K562 (cell line): ENCODE results near the gene SAT1. TPM values are rescaled to one million over a fixed set of nuclear protein-coding genes. Genes with fewer than 3 reads are reported as not detected.

Experiments
- ATF1 ChIP-seq, 2 experiments: fragments of 450-650 bp in 1 of 2; IDR thresholded peaks; 2 replicates each; pipeline ENCODE4 v1.6.1; 2016; ENCODE audit warnings: missing compliant biosample characterization in 1 of 2, missing genetic modification characterization in 1 of 2
- ATF6 ChIP-seq: sonication (generic); formaldehyde crosslinking; IDR thresholded peaks from 2 replicates; pipeline ENCODE4 v1.4.0; 2020; ENCODE audit warnings: mild to moderate bottlenecking, missing genetic modification reagents
- BCOR ChIP-seq: fragments of 450-650 bp; IDR thresholded peaks from 2 replicates; pipeline ENCODE4 v1.6.1; 2016
- CCNT2 ChIP-seq: IDR thresholded peaks from 2 replicates; pipeline ENCODE4 v1.6.1; 2011; ENCODE audit warnings: borderline replicate concordance, low read depth, mild to moderate bottlenecking, moderate library complexity, mixed read lengths, low read length; ENCODE audit not compliant: insufficient read length; ENCODE audit errors: extremely low read depth
- CREB1 ChIP-seq, 2 experiments: sonication (generic) in 1 of 2; formaldehyde crosslinking in 1 of 2; IDR thresholded peaks; 2 replicates each; pipeline versions ENCODE4 v1.6.1 to v1.8.0; 2012 to 2022; ENCODE audit warnings: inconsistent platforms in 1 of 2, mild to moderate bottlenecking in 1 of 2, missing genetic modification reagents in 1 of 2, moderate library complexity in 1 of 2
- CXXC5 ChIP-seq: fragments of 250-450 bp; sonication (Bioruptor Pico); IDR thresholded peaks from 2 replicates; pipeline ENCODE4 v1.8.0; 2022; ENCODE audit warnings: inconsistent platforms, mild to moderate bottlenecking, moderate library complexity
- DPF2 ChIP-seq: fragments of 450-650 bp; IDR thresholded peaks from 2 replicates; pipeline ENCODE4 v1.6.1; 2016
- EP400 ChIP-seq: fragments of 450-650 bp; IDR thresholded peaks from 2 replicates; pipeline ENCODE4 v1.6.1; 2017; ENCODE audit warnings: antibody characterized with exemption, mild to moderate bottlenecking, moderate library complexity
- FOXK2 ChIP-seq, 2 experiments: fragments of 450-650 bp; IDR thresholded peaks in 1 of 2; conservative IDR thresholded peaks in 1 of 2; 2 replicates each; pipeline ENCODE4 v1.6.1; 2016; ENCODE audit warnings: low read depth in 2 of 2, mild to moderate bottlenecking in 1 of 2
- GABPA ChIP-seq: fragments of 200-800 bp; sonication (Bioruptor generic); conservative IDR thresholded peaks from 2 replicates; pipeline ENCODE4 v1.6.1; 2016; ENCODE audit warnings: low read depth, missing genetic modification characterization, missing compliant biosample characterization
- HDAC2 ChIP-seq: fragments of 450-650 bp; IDR thresholded peaks from 2 replicates; pipeline ENCODE4 v1.6.1; 2016; ENCODE audit warnings: mild to moderate bottlenecking
- MTA1 ChIP-seq: fragments of 450-650 bp; IDR thresholded peaks from 2 replicates; pipeline ENCODE4 v1.6.1; 2017; ENCODE audit warnings: borderline replicate concordance
- MXI1 ChIP-seq: IDR thresholded peaks from 2 replicates; pipeline ENCODE4 v1.6.1; 2011; ENCODE audit warnings: low read depth, mild to moderate bottlenecking, improper control_type of control experiment, low read length
- NBN ChIP-seq: fragments of 450-650 bp; IDR thresholded peaks from 2 replicates; pipeline ENCODE4 v1.6.1; 2016; ENCODE audit warnings: low read depth, mild to moderate bottlenecking
- NCOA2 ChIP-seq, 2 experiments: fragments of 450-650 bp; IDR thresholded peaks; 2 replicates each; pipeline ENCODE4 v1.6.1; 2018; ENCODE audit warnings: mild to moderate bottlenecking in 2 of 2, moderate library complexity in 1 of 2; ENCODE audit not compliant: partially characterized antibody in 2 of 2
- NR2C2 ChIP-seq, 2 experiments: fragments of 200-800 bp in 1 of 2; sonication (Bioruptor generic) in 1 of 2; sonication (generic) in 1 of 2; formaldehyde crosslinking in 1 of 2; IDR thresholded peaks; 2 replicates each; pipeline versions ENCODE4 v1.6.1 to v1.8.0; 2016 to 2022; ENCODE audit warnings: mild to moderate bottlenecking in 1 of 2, missing compliant biosample characterization in 1 of 2, missing genetic modification characterization in 1 of 2, missing genetic modification reagents in 1 of 2
- POLR2G ChIP-seq: fragments of 200-400 bp; formaldehyde crosslinking; IDR thresholded peaks from 2 replicates; pipeline ENCODE4 v1.6.1; 2017; ENCODE audit warnings: low read depth, mild to moderate bottlenecking, antibody characterized with exemption, low read length, moderate library complexity
- TAF9B ChIP-seq: fragments of 450-650 bp; IDR thresholded peaks from 2 replicates; pipeline ENCODE4 v1.6.1; 2018; ENCODE audit warnings: mild to moderate bottlenecking; ENCODE audit not compliant: partially characterized antibody
- TEAD1 ChIP-seq, 2 experiments: fragments of 450-650 bp in 1 of 2; sonication (generic) in 1 of 2; formaldehyde crosslinking; IDR thresholded peaks; 2 replicates each; pipeline versions ENCODE4 v1.4.0 to v1.8.0; 2020 to 2022; ENCODE audit warnings: mild to moderate bottlenecking in 2 of 2, missing genetic modification reagents in 1 of 2
- UBTF ChIP-seq, 2 experiments: IDR thresholded peaks; 2 replicates each; pipeline ENCODE4 v1.6.1; 2012; ENCODE audit warnings: improper control_type of control experiment in 2 of 2, low read depth in 2 of 2, low read length in 2 of 2, borderline replicate concordance in 1 of 2
- polyA plus RNA-seq, 8 experiments: library from polyadenylated mRNA; depleted of rRNA in 4 of 8; stranded (reverse) in 5 of 8; unstranded in 3 of 8; fragments of >200 nt; fragmentation: Nextera tagmentation in 2 of 8; fragmentation: Illumina TruSeq in 1 of 8; extraction: Ambion mirVana in 2 of 8; extraction: Trizol in 1 of 8; gene quantifications; 2 replicates each; pipeline versions ENCODE4 v1.2.1 to v1.2.3, GENCODE V29; 2011 to 2014; ENCODE audit warnings: inconsistent platforms in 1 of 8, missing spikeins in 1 of 8
- total RNA-seq, 7 experiments: library from RNA; depleted of rRNA in 6 of 7; stranded (reverse); fragments of >200 nt in 6 of 7; fragmentation: Illumina TruSeq in 2 of 7; extraction: Trizol in 2 of 7; gene quantifications; 2 replicates each; pipeline versions ENCODE4 v1.2.1 to v1.2.3, GENCODE V29; 2011 to 2021; ENCODE audit warnings: low replicate concordance in 1 of 7

The SAT1 gene
- total and polyA plus RNA-seq, 9 of the 15 experiments (the other 6 are each of a cell fraction or from before 2014, with no cell fraction given), result 47.4 to 194 (median 74.1) TPM

- no peak for TF ChIP-seq NCOA2 (IDR thresholded peaks at IDR 0.05; ENCODE audit: partially characterized antibody in 2 of 2)
- TF ChIP-seq ATF6 (CRISPR knock-in tag), result 0 out of 2 replicates have a peak, but pooled peaks have one; percentile 44
- no peak for TF ChIP-seq MTA1
- 0 out of 2 replicates have a peak, but pooled peaks have one; percentile 11 for TF ChIP-seq MXI1
- TF ChIP-seq DPF2, result peak; percentile 15; the same call in 1 of the 2 replicates
- TF ChIP-seq FOXK2 (conservative IDR thresholded peaks at IDR 0.05 in 1 of 2, IDR thresholded peaks at IDR 0.05 in 1 of 2; ENCODE audit: low read depth in 2 of 2), result peak; percentile 55 to 90; a peak in 3 of 4 replicates
- TF ChIP-seq HDAC2, result 0 out of 2 replicates have a peak, but pooled peaks have one; percentile 29
- 0 out of 4 replicates have a peak, but pooled peaks of 1 of the 2 experiments have one; percentile 35 for TF ChIP-seq UBTF (IDR thresholded peaks at IDR 0.05; ENCODE audit: borderline replicate concordance in 1 of 2, low read depth in 2 of 2, low read length in 2 of 2)
- TF ChIP-seq POLR2G, result peak; percentile 85
- TF ChIP-seq BCOR, result 0 out of 2 replicates have a peak, but pooled peaks have one; percentile 61
- TF ChIP-seq CXXC5 (CRISPR knock-in tag), result peak; percentile 89
- peak; percentile 57 for TF ChIP-seq CCNT2
- no peak for TF ChIP-seq NR2C2 (CRISPR knock-in tag; IDR thresholded peaks at IDR 0.05)
- peak; percentile 39; the same call in 1 of the 2 replicates for TF ChIP-seq NR2C2 (tag; IDR thresholded peaks at IDR 0.05)
- 0 out of 2 replicates have a peak, but pooled peaks have one; percentile 6 for TF ChIP-seq GABPA (tag)
- peak; percentile 73 for TF ChIP-seq CREB1 (IDR thresholded peaks at IDR 0.05)
- TF ChIP-seq CREB1 (CRISPR knock-in tag; IDR thresholded peaks at IDR 0.05), result peak; percentile 78
- TF ChIP-seq TAF9B, result peak; percentile 23
- 0 out of 4 replicates have a peak, but pooled peaks of 1 of the 2 experiments have one; percentile 57 for TF ChIP-seq TEAD1 (CRISPR knock-in tag; IDR thresholded peaks at IDR 0.05)
- peak; percentile 69; the same call in 1 of the 2 replicates for TF ChIP-seq EP400
- no peak for TF ChIP-seq ATF1 (CRISPR knock-in tag; IDR thresholded peaks at IDR 0.05)
- peak; percentile 89 for TF ChIP-seq ATF1 (tag; IDR thresholded peaks at IDR 0.05)
- TF ChIP-seq NBN, result no peak
Observed at GRCh38 chrX:23742697-23743622, 40.0 kb upstream of the SAT1 start, which contains the start of gene ACOT9 (continued).
